GM11168 (cell line): ENCODE results near the gene ITGA7.

Experiments used
- in situ Hi-C: fragments of 300-500 bp; cut with MboI; formaldehyde crosslinking; loops from one replicate; pipeline ENCODE4 v1.12.0; 2022; ENCODE audit warnings: low sequenced_read_pairs; ENCODE audit not compliant: unreplicated experiment

Gene ITGA7

GRCh38 chr12:55736076-55736475 is 28.4 kb upstream of the ITGA7 start:
- in situ Hi-C loops = loop anchor here (10.0 kb wide), 1 partner anchor 309 kb away; the partner anchor contains the start of gene RPS26

GRCh38 chr12:55734595-55734994 is 26.9 kb upstream of the ITGA7 start:
- in situ Hi-C loops = loop anchor here (10.0 kb wide), 1 partner anchor 310 kb away; the partner anchor contains the start of gene RPS26

GRCh38 chr12:55733858-55734257 is 26.2 kb upstream of the ITGA7 start:
- in situ Hi-C loops = loop anchor here (10.0 kb wide), 1 partner anchor 311 kb away; the partner anchor contains the start of gene RPS26

- in situ Hi-C loops = loop anchor here (10.0 kb wide), 1 partner anchor 312 kb away; the partner anchor contains the start of gene RPS26
Observed at GRCh38 chr12:55733021-55733555, 25.4 kb upstream of the ITGA7 start.

GRCh38 chr12:55732288-55732687 is 24.6 kb upstream of the ITGA7 start:
- in situ Hi-C loops = loop anchor here (10.0 kb wide), 1 partner anchor 313 kb away; the partner anchor contains the start of gene RPS26

GRCh38 chr12:55729819-55730818 is 22.4 kb upstream of the ITGA7 start:
- in situ Hi-C loops = loop anchor here (10.0 kb wide), 1 partner anchor 315 kb away; the partner anchor contains the start of gene RPS26

- in situ Hi-C loops = no loop called here
Observed at GRCh38 chr12:55728939-55729818, 21.5 kb upstream of the ITGA7 start, which contains the start of gene CD63. Gene CD63, minus strand, starts transcription at chr12:55729009. Its CDS starts 668 bp downstream, at chr12:55728341.

GRCh38 chr12:55728186-55728938 is 20.7 kb upstream of the ITGA7 start:
- in situ Hi-C loops = no loop called here

- in situ Hi-C loops = no loop called here
Observed at GRCh38 chr12:55727643-55728185, 20.0 kb upstream of the ITGA7 start.

- in situ Hi-C loops = no loop called here
Observed at GRCh38 chr12:55726971-55727370, 19.3 kb upstream of the ITGA7 start.

- in situ Hi-C loops = no loop called here
Observed at GRCh38 chr12:55725556-55725955, 17.9 kb upstream of the ITGA7 start.

- in situ Hi-C loops = no loop called here
Observed at GRCh38 chr12:55724940-55725309, 17.2 kb upstream of the ITGA7 start.

GRCh38 chr12:55724226-55724939 is 16.7 kb upstream of the ITGA7 start:
- in situ Hi-C loops = no loop called here

GRCh38 chr12:55723516-55724225 is 16.0 kb upstream of the ITGA7 start:
- in situ Hi-C loops = no loop called here

GRCh38 chr12:55722948-55723347 is 15.2 kb upstream of the ITGA7 start:
- in situ Hi-C loops = no loop called here

GRCh38 chr12:55721601-55722213 is 14.0 kb upstream of the ITGA7 start:
- in situ Hi-C loops = no loop called here

- in situ Hi-C loops = no loop called here
Observed at GRCh38 chr12:55720894-55721444, 13.3 kb upstream of the ITGA7 start.
